NCI-H1436 (cell line): ENCODE results near the gene FAM25C.
"Not testable (repeated sequence)": the region's sequence is repeated elsewhere in the genome, so short reads cannot be mapped to it uniquely, and the experiment has no call there.

Experiments used
- DNase-seq: peaks from one replicate; lab custom pipeline; 2025; lab: John Stamatoyannopoulos, UW

The FAM25C gene

GRCh38 chr10:47999691-48000090 is at the start of gene FAM25C:
TSS of gene FAM25C (minus strand) at chr10:47999791. CDS start at chr10:47999765, 26 bp downstream.
- not testable (repeated sequence) for DNase-seq

- DNase-seq, result not testable (repeated sequence)
Measured at GRCh38 chr10:48044557-48044956, 45.0 kb upstream of the FAM25C start.

- not testable (repeated sequence) for DNase-seq
Measured at GRCh38 chr10:48031390-48031789, 31.8 kb upstream of the FAM25C start.

- not testable (repeated sequence) for DNase-seq
Measured at GRCh38 chr10:48002306-48002705, 2.7 kb upstream of the FAM25C start.

- DNase-seq, result not testable (repeated sequence)
Measured at GRCh38 chr10:47994045-47994444, 5.5 kb downstream of the FAM25C start.

- DNase-seq, result not testable (repeated sequence)
Measured at GRCh38 chr10:47992560-47992959, 7.0 kb downstream of the FAM25C start.

- not testable (repeated sequence) for DNase-seq
Measured at GRCh38 chr10:47991706-47992105, 7.9 kb downstream of the FAM25C start.

- not testable (repeated sequence) for DNase-seq
Measured at GRCh38 chr10:47990097-47990496, 9.5 kb downstream of the FAM25C start.

- DNase-seq, result not testable (repeated sequence)
Measured at GRCh38 chr10:47989542-47989950, 10.0 kb downstream of the FAM25C start.

GRCh38 chr10:47988718-47989541 is 10.7 kb downstream of the FAM25C start:
- not testable (repeated sequence) for DNase-seq

- not testable (repeated sequence) for DNase-seq
Measured at GRCh38 chr10:47987952-47988351, 11.6 kb downstream of the FAM25C start.

- not testable (repeated sequence) for DNase-seq
Measured at GRCh38 chr10:47986413-47987230, 13.0 kb downstream of the FAM25C start.

- not testable (repeated sequence) for DNase-seq
Measured at GRCh38 chr10:47975409-47975808, 24.2 kb downstream of the FAM25C start.

- not testable (repeated sequence) for DNase-seq
Measured at GRCh38 chr10:47973131-47973530, 26.5 kb downstream of the FAM25C start.

GRCh38 chr10:47972077-47972476 is 27.5 kb downstream of the FAM25C start:
- DNase-seq, result not testable (repeated sequence)

- DNase-seq, result not testable (repeated sequence)
Measured at GRCh38 chr10:47971598-47971997, 28.0 kb downstream of the FAM25C start.

- not testable (repeated sequence) for DNase-seq
Measured at GRCh38 chr10:47970047-47970446, 29.5 kb downstream of the FAM25C start.

GRCh38 chr10:47968988-47969387 is 30.6 kb downstream of the FAM25C start:
- not testable (repeated sequence) for DNase-seq

- DNase-seq, result not testable (repeated sequence)
Measured at GRCh38 chr10:47964280-47965063, 35.1 kb downstream of the FAM25C start.

- DNase-seq, result not testable (repeated sequence)
Measured at GRCh38 chr10:47962785-47963184, 36.8 kb downstream of the FAM25C start.

GRCh38 chr10:47960699-47961098 is 38.9 kb downstream of the FAM25C start:
- not testable (repeated sequence) for DNase-seq

GRCh38 chr10:47959677-47960076 is 39.9 kb downstream of the FAM25C start:
- not testable (repeated sequence) for DNase-seq
